H1 (cell line): ENCODE measurements around the gene DYSF. TPM values are rescaled to one million over a fixed set of nuclear protein-coding genes. Genes with fewer than 3 reads are reported as not detected.

ENCODE experiments used
- GABPA ChIP-seq: IDR thresholded peaks from 2 replicates; pipeline ENCODE4 v1.6.1; 2011; ENCODE audit warnings: mild to moderate bottlenecking, low read length, moderate library complexity, borderline replicate concordance; ENCODE audit not compliant: insufficient read depth
- POU5F1 ChIP-seq: IDR thresholded peaks from 2 replicates; pipeline ENCODE4 v1.6.1; 2011; ENCODE audit warnings: low read depth, mild to moderate bottlenecking, low read length, moderate library complexity
- SUZ12 ChIP-seq: fragments of 200-600 bp; sonication (generic); IDR thresholded peaks from 2 replicates; pipeline ENCODE4 v1.6.1; 2012; ENCODE audit warnings: mild to moderate bottlenecking, inconsistent platforms, low read length, moderate library complexity, mixed read lengths
- polyA plus RNA-seq, 7 experiments: library from polyadenylated mRNA; depleted of rRNA in 3 of 7; stranded (reverse) in 5 of 7; unstranded in 2 of 7; fragments of >200 nt in 5 of 7; fragments of 200-250 nt in 2 of 7; gene quantifications; 1 replicate in 5 of 7; 2 replicates in 1 of 7; 4 replicates in 1 of 7; pipeline versions ENCODE4 v1.2.1 to v1.2.3, GENCODE V29; 2011 to 2013; ENCODE audit warnings: missing spikeins in 2 of 7, mixed read lengths in 2 of 7
- total RNA-seq: library from RNA; stranded (reverse); fragmentation: NEBNext Ultra II Directional; extraction: Animal tissue kit (Norgen Biotek cat#: 25700); gene quantifications from 2 replicates; pipeline ENCODE4 v1.2.1, GENCODE V29; 2021
- TF ChIP-seq, protein P1 (sequence below): fragments of 300-600 bp; sonication (generic); IDR thresholded peaks from 2 replicates; pipeline ENCODE4 v1.7.1; 2012; ENCODE audit warnings: low read length, moderate library complexity, mild to moderate bottlenecking, inconsistent platforms; ENCODE audit not compliant: insufficient replicate concordance
- TF ChIP-seq, protein P2 (sequence below): IDR thresholded peaks from 2 replicates; pipeline ENCODE4 v1.6.1; 2011; ENCODE audit warnings: low read depth, mild to moderate bottlenecking, low read length; ENCODE audit not compliant: insufficient read depth

The DYSF gene
- total and polyA plus RNA-seq, 2 of the 8 experiments (the other 6 are each of a cell fraction or from before 2014, with no cell fraction given): 5.8 to 7.1 TPM

DNA sequence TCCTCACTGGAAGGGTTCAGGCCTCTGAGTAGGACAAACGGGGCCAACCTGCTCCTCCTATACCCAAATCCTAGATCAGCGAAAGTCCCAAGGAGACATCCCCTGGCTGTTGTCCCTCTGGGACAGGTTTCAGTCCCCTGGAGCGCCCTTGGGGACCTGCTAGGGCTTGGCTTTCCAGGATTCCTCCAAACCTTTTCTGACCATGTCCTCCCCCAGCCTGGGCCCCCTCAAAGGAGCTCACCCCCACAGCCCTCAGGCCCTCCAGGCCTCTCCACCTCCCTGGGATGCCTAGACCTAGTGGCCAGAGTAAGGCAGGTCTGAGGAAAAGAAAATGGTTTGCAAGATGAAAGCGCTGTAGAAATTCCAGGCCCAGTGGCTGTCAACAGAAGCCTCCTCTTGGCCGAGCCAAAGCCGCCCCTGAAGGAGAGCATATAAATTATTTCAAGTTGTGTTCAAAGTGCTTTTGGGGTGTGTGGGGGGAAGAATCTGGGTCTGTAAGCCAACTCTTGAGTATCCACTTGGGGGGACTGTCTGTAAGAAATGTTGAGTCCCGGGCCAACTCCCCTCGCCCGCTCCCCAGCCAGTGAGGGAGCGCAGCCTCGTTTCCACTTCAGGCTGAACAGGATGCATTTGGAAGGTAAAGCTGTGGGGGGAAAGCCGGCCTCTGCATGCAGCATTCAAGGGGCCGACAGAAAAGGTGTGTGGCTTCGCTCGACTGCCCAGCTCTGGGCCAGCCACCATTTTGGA is 158.6 kb downstream of the DYSF start (continued):
- TF ChIP-seq, protein P1, sequence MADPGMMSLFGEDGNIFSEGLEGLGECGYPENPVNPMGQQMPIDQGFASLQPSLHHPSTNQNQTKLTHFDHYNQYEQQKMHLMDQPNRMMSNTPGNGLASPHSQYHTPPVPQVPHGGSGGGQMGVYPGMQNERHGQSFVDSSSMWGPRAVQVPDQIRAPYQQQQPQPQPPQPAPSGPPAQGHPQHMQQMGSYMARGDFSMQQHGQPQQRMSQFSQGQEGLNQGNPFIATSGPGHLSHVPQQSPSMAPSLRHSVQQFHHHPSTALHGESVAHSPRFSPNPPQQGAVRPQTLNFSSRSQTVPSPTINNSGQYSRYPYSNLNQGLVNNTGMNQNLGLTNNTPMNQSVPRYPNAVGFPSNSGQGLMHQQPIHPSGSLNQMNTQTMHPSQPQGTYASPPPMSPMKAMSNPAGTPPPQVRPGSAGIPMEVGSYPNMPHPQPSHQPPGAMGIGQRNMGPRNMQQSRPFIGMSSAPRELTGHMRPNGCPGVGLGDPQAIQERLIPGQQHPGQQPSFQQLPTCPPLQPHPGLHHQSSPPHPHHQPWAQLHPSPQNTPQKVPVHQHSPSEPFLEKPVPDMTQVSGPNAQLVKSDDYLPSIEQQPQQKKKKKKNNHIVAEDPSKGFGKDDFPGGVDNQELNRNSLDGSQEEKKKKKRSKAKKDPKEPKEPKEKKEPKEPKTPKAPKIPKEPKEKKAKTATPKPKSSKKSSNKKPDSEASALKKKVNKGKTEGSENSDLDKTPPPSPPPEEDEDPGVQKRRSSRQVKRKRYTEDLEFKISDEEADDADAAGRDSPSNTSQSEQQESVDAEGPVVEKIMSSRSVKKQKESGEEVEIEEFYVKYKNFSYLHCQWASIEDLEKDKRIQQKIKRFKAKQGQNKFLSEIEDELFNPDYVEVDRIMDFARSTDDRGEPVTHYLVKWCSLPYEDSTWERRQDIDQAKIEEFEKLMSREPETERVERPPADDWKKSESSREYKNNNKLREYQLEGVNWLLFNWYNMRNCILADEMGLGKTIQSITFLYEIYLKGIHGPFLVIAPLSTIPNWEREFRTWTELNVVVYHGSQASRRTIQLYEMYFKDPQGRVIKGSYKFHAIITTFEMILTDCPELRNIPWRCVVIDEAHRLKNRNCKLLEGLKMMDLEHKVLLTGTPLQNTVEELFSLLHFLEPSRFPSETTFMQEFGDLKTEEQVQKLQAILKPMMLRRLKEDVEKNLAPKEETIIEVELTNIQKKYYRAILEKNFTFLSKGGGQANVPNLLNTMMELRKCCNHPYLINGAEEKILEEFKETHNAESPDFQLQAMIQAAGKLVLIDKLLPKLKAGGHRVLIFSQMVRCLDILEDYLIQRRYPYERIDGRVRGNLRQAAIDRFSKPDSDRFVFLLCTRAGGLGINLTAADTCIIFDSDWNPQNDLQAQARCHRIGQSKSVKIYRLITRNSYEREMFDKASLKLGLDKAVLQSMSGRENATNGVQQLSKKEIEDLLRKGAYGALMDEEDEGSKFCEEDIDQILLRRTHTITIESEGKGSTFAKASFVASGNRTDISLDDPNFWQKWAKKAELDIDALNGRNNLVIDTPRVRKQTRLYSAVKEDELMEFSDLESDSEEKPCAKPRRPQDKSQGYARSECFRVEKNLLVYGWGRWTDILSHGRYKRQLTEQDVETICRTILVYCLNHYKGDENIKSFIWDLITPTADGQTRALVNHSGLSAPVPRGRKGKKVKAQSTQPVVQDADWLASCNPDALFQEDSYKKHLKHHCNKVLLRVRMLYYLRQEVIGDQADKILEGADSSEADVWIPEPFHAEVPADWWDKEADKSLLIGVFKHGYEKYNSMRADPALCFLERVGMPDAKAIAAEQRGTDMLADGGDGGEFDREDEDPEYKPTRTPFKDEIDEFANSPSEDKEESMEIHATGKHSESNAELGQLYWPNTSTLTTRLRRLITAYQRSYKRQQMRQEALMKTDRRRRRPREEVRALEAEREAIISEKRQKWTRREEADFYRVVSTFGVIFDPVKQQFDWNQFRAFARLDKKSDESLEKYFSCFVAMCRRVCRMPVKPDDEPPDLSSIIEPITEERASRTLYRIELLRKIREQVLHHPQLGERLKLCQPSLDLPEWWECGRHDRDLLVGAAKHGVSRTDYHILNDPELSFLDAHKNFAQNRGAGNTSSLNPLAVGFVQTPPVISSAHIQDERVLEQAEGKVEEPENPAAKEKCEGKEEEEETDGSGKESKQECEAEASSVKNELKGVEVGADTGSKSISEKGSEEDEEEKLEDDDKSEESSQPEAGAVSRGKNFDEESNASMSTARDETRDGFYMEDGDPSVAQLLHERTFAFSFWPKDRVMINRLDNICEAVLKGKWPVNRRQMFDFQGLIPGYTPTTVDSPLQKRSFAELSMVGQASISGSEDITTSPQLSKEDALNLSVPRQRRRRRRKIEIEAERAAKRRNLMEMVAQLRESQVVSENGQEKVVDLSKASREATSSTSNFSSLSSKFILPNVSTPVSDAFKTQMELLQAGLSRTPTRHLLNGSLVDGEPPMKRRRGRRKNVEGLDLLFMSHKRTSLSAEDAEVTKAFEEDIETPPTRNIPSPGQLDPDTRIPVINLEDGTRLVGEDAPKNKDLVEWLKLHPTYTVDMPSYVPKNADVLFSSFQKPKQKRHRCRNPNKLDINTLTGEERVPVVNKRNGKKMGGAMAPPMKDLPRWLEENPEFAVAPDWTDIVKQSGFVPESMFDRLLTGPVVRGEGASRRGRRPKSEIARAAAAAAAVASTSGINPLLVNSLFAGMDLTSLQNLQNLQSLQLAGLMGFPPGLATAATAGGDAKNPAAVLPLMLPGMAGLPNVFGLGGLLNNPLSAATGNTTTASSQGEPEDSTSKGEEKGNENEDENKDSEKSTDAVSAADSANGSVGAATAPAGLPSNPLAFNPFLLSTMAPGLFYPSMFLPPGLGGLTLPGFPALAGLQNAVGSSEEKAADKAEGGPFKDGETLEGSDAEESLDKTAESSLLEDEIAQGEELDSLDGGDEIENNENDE: no peak
- TF ChIP-seq SUZ12 (no peak), GABPA (no peak), POU5F1 (no peak)
- TF ChIP-seq, protein P2, sequence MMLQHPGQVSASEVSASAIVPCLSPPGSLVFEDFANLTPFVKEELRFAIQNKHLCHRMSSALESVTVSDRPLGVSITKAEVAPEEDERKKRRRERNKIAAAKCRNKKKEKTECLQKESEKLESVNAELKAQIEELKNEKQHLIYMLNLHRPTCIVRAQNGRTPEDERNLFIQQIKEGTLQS: no peak
